K562 (cell line): ENCODE measurements around the gene ZNF335. TPM values are rescaled to one million over a fixed set of nuclear protein-coding genes. Genes with fewer than 3 reads are reported as not detected.

ENCODE experiments used
- HEY1 ChIP-seq: fragments of 250-450 bp; sonication (Bioruptor Pico); IDR thresholded peaks from 2 replicates; pipeline ENCODE4 v1.5.0; 2020; ENCODE audit warnings: mild to moderate bottlenecking, moderate library complexity, borderline replicate concordance
- KDM1A ChIP-seq, 2 experiments: fragments of 450-650 bp; IDR thresholded peaks; 2 replicates each; pipeline ENCODE4 v1.6.1; 2016; ENCODE audit warnings: mild to moderate bottlenecking in 2 of 2
- MAX ChIP-seq: sonication (generic); formaldehyde crosslinking; IDR thresholded peaks from 2 replicates; pipeline ENCODE4 v1.9.0; 2022; ENCODE audit warnings: mild to moderate bottlenecking, missing genetic modification reagents
- MITF ChIP-seq: IDR thresholded peaks from 2 replicates; pipeline ENCODE4 v1.6.1; 2014; ENCODE audit warnings: antibody characterized with exemption
- NCOR1 ChIP-seq: fragments of 450-650 bp; IDR thresholded peaks from 2 replicates; pipeline ENCODE4 v1.6.1; 2016; ENCODE audit warnings: mild to moderate bottlenecking, moderate library complexity
- PHB2 ChIP-seq: fragments of 450-650 bp; IDR thresholded peaks from 2 replicates; pipeline ENCODE4 v1.6.1; 2017; ENCODE audit warnings: low read depth
- PPARD ChIP-seq: fragments of 250-450 bp; sonication (Bioruptor Pico); IDR thresholded peaks from 2 replicates; pipeline ENCODE4 v1.8.0; 2022; ENCODE audit warnings: inconsistent platforms, mild to moderate bottlenecking, moderate library complexity
- SAFB ChIP-seq: fragments of 200-400 bp; formaldehyde crosslinking; IDR thresholded peaks from 2 replicates; pipeline ENCODE4 v1.6.1; 2017; ENCODE audit warnings: low read depth, low read length, borderline replicate concordance
- STAT5B ChIP-seq: fragments of 250-450 bp; sonication (Bioruptor Pico); IDR thresholded peaks from 2 replicates; pipeline ENCODE4 v1.8.0; 2021; ENCODE audit warnings: mild to moderate bottlenecking, inconsistent platforms
- TFAM ChIP-seq: fragments of 250-450 bp; sonication (Bioruptor Pico); conservative IDR thresholded peaks from 2 replicates; pipeline ENCODE4 v1.5.0; 2021; ENCODE audit warnings: mild to moderate bottlenecking, moderate library complexity
- ZFX ChIP-seq: sonication (generic); formaldehyde crosslinking; IDR thresholded peaks from 2 replicates; pipeline ENCODE4 v1.8.0; 2022; ENCODE audit warnings: mild to moderate bottlenecking, missing genetic modification reagents, moderate library complexity
- ZNF407 ChIP-seq: fragments of 450-650 bp; IDR thresholded peaks from 2 replicates; pipeline ENCODE4 v1.6.1; 2016; ENCODE audit warnings: low read depth
- ZNF586 ChIP-seq: fragments of 450-650 bp; formaldehyde crosslinking; conservative IDR thresholded peaks from 2 replicates; pipeline ENCODE4 v1.4.0; 2020; ENCODE audit warnings: mild to moderate bottlenecking, moderate library complexity
- ZNF592 ChIP-seq: fragments of 450-650 bp; IDR thresholded peaks from 2 replicates; pipeline ENCODE4 v1.6.1; 2017; ENCODE audit warnings: antibody characterized with exemption, mild to moderate bottlenecking
- ZNF696 ChIP-seq: fragments of 250-450 bp; sonication (Bioruptor Pico); conservative IDR thresholded peaks from 2 replicates; pipeline ENCODE4 v1.4.0; 2020; ENCODE audit warnings: mild to moderate bottlenecking, moderate library complexity
- polyA plus RNA-seq, 8 experiments: library from polyadenylated mRNA; depleted of rRNA in 4 of 8; stranded (reverse) in 5 of 8; unstranded in 3 of 8; fragments of >200 nt; fragmentation: Nextera tagmentation in 2 of 8; fragmentation: Illumina TruSeq in 1 of 8; extraction: Ambion mirVana in 2 of 8; extraction: Trizol in 1 of 8; gene quantifications; 2 replicates each; pipeline versions ENCODE4 v1.2.1 to v1.2.3, GENCODE V29; 2011 to 2014; ENCODE audit warnings: inconsistent platforms in 1 of 8, missing spikeins in 1 of 8
- total RNA-seq, 7 experiments: library from RNA; depleted of rRNA in 6 of 7; stranded (reverse); fragments of >200 nt in 6 of 7; fragmentation: Illumina TruSeq in 2 of 7; extraction: Trizol in 2 of 7; gene quantifications; 2 replicates each; pipeline versions ENCODE4 v1.2.1 to v1.2.3, GENCODE V29; 2011 to 2021; ENCODE audit warnings: low replicate concordance in 1 of 7

Gene ZNF335
- total and polyA plus RNA-seq, 9 of the 15 experiments (the other 6 are each of a cell fraction or from before 2014, with no cell fraction given): 0.39 to 16.0 (median 7.6) TPM

- TF ChIP-seq HEY1 (CRISPR knock-in tag) (no peak), ZNF407 (no peak), MAX (CRISPR knock-in tag) (no peak), PHB2 (no peak), ZNF592 (no peak), ZFX (CRISPR knock-in tag) (no peak), PPARD (no peak), ZNF696 (CRISPR knock-in tag) (no peak), ZNF586 (no peak), SAFB (no peak), KDM1A (IDR thresholded peaks at IDR 0.05) (no peak), NCOR1 (no peak; the same call in 1 of the 2 replicates), STAT5B (no peak), MITF (no peak), TFAM (no peak)
Measured at GRCh38 chr20:45972500-45973183, 639 bp upstream of the ZNF335 start (continued).
